Right atrium auricular region (tissue), 2 donors: ENCODE data around the gene TEX35. TPM values are rescaled to one million over a fixed set of nuclear protein-coding genes. Genes with fewer than 3 reads are reported as not detected.

Experiments used
- DNase-seq: peaks from one replicate; pipeline ENCODE4 v3.0.0-alpha.2; 2019; ENCODE audit warnings: low spot score
- H3K27ac ChIP-seq, 2 donors: fragments of 200-600 bp; sonication (generic); 1 replicate in 1 of 2; 2 replicates in 1 of 2; pipeline ENCODE4 v1.5.1; 2016 to 2019
- H3K27me3 ChIP-seq, 2 donors: fragments of 200-600 bp; sonication (generic); one replicate each; pipeline versions ENCODE4 v1.5.1 to v1.6.0; 2017 to 2019
- H3K36me3 ChIP-seq: fragments of 200-600 bp; sonication (generic); one replicate; pipeline ENCODE4 v1.5.1; 2016
- H3K4me1 ChIP-seq, 2 donors: fragments of 200-600 bp; sonication (generic); one replicate each; pipeline versions ENCODE4 v1.5.1 to v1.6.0; 2017 to 2019
- H3K4me3 ChIP-seq, 2 donors: fragments of 200-600 bp; sonication (generic); 1 replicate in 1 of 2; 2 replicates in 1 of 2; pipeline ENCODE4 v1.5.1; 2017 to 2019; ENCODE audit warnings: mild to moderate bottlenecking in 1 of 2, moderate library complexity in 1 of 2
- H3K9me3 ChIP-seq, 2 donors: fragments of 200-600 bp; sonication (generic); one replicate each; pipeline ENCODE4 v1.5.1; 2019
- total RNA-seq, 2 donors: library from RNA; depleted of rRNA; stranded (reverse); fragments of >200 nt; gene quantifications; one replicate each; pipeline ENCODE4 v1.1.0, GENCODE V29; 2016
- TF ChIP-seq, protein P1 (sequence below), 2 donors: fragments of 200-600 bp; sonication (generic); IDR thresholded peaks; one replicate each; pipeline ENCODE4 v1.5.1; 2019; ENCODE audit warnings: antibody characterized with exemption in 2 of 2

The TEX35 gene
- total RNA-seq, 2 donors from 2014 or later: 0.33 TPM; not detected in 1

DNA sequence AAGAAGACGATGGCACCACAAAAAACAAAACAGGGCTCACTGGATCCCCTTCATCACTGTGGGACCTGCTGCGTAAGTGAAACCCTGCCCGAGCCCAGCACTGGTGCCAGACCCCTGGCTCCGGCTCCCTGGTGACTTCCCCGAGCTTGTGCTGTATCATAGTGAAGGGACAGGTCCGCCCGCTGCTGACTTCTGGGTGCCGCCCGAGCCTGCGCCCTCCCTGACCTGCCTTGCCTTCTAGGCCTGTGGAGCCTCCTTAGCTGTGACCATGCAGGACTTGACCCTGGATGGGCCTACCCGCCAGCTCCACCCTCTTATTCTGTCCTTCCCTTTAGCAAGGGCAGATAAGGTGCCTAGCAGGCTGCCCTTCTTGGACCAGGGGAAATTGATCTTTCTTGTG lies 7.9 kb downstream of the TEX35 start:
- no peaks in the 10 kb centered on the region for H3K4me1 ChIP-seq
- no peaks in the 10 kb centered on the region for H3K36me3 ChIP-seq
- DNase-seq: no peak
- H3K27ac ChIP-seq: no peak overlapping the region
- H3K9me3 ChIP-seq: no peaks in the 10 kb centered on the region
- TF ChIP-seq, protein P1, sequence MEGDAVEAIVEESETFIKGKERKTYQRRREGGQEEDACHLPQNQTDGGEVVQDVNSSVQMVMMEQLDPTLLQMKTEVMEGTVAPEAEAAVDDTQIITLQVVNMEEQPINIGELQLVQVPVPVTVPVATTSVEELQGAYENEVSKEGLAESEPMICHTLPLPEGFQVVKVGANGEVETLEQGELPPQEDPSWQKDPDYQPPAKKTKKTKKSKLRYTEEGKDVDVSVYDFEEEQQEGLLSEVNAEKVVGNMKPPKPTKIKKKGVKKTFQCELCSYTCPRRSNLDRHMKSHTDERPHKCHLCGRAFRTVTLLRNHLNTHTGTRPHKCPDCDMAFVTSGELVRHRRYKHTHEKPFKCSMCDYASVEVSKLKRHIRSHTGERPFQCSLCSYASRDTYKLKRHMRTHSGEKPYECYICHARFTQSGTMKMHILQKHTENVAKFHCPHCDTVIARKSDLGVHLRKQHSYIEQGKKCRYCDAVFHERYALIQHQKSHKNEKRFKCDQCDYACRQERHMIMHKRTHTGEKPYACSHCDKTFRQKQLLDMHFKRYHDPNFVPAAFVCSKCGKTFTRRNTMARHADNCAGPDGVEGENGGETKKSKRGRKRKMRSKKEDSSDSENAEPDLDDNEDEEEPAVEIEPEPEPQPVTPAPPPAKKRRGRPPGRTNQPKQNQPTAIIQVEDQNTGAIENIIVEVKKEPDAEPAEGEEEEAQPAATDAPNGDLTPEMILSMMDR (IDR thresholded peaks at IDR 0.05): no peak
- H3K4me3 ChIP-seq: no peak overlapping the region
- H3K27me3 ChIP-seq: no peaks in the 10 kb centered on the region

DNA sequence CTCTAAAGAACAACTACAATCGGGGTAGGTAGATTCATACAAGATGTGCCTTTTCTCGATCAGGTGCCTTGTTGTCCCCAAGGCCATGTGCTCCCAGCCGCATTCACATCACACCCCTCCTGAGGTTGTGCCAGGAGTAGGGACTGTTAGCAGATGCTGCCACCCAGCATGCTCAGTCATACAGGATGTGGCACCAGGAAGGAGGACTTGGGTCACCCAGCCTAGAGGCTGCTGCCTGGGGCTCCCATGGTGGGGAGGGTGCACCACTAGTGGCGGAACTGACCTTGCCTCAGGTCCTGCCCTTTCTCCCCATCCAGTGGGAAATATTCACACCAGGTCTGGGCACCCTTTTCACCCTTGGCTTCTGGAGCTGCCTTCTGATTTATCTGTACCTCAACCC lies 8.3 kb downstream of the TEX35 start:
- TF ChIP-seq, protein P1 (IDR thresholded peaks at IDR 0.05): no peak

GRCh38 chr1:178527117-178527516 lies 14.2 kb downstream of the TEX35 start:
- no peaks in the 10 kb centered on the region for H3K9me3 ChIP-seq
- no peaks in the 10 kb centered on the region for H3K27me3 ChIP-seq
- no peak for DNase-seq
- H3K4me1 ChIP-seq: peaks cover 0 to 12% of the 10 kb centered on the region in 2 donors
- no peaks in the 10 kb centered on the region for H3K36me3 ChIP-seq
- no peak overlapping the region for H3K27ac ChIP-seq
- no peak overlapping the region for H3K4me3 ChIP-seq
- TF ChIP-seq, protein P1 (IDR thresholded peaks at IDR 0.05): no peak

More for the DNA sequence above, 8.3 kb downstream of the TEX35 start:
- H3K27me3 ChIP-seq: no peaks in the 10 kb centered on the region
- DNase-seq: no peak
- H3K4me3 ChIP-seq: no peak overlapping the region
- no peaks in the 10 kb centered on the region for H3K9me3 ChIP-seq
- H3K36me3 ChIP-seq: no peaks in the 10 kb centered on the region
- no peak overlapping the region for H3K27ac ChIP-seq
- no peaks in the 10 kb centered on the region for H3K4me1 ChIP-seq

- H3K4me3 ChIP-seq: no peak overlapping the region
- H3K36me3 ChIP-seq: no peaks in the 10 kb centered on the region
- TF ChIP-seq, protein P1 (IDR thresholded peaks at IDR 0.05): no peak
- H3K9me3 ChIP-seq: no peaks in the 10 kb centered on the region
- H3K27me3 ChIP-seq: no peaks in the 10 kb centered on the region
- H3K4me1 ChIP-seq: peaks cover 0 to 18% of the 10 kb centered on the region in 2 donors
- DNase-seq: no peak
- no peak overlapping the region for H3K27ac ChIP-seq
Measured at GRCh38 chr1:178528228-178528952, 15.5 kb downstream of the TEX35 start.

GRCh38 chr1:178528953-178529335 lies 16.0 kb downstream of the TEX35 start:
- no peak overlapping the region for H3K27ac ChIP-seq
- no peaks in the 10 kb centered on the region for H3K9me3 ChIP-seq
- DNase-seq: no peak
- H3K27me3 ChIP-seq: no peaks in the 10 kb centered on the region
- peaks cover 0 to 18% of the 10 kb centered on the region in 2 donors for H3K4me1 ChIP-seq
- no peaks in the 10 kb centered on the region for H3K36me3 ChIP-seq
- H3K4me3 ChIP-seq: no peak overlapping the region
- TF ChIP-seq, protein P1 (IDR thresholded peaks at IDR 0.05): no peak
